ENCODE measurements around the gene PHIP.
"Not testable (repeated sequence)": the region's sequence is repeated elsewhere in the genome, so short reads cannot be mapped to it uniquely, and the experiment has no call there.

PHIP gene

DNA sequence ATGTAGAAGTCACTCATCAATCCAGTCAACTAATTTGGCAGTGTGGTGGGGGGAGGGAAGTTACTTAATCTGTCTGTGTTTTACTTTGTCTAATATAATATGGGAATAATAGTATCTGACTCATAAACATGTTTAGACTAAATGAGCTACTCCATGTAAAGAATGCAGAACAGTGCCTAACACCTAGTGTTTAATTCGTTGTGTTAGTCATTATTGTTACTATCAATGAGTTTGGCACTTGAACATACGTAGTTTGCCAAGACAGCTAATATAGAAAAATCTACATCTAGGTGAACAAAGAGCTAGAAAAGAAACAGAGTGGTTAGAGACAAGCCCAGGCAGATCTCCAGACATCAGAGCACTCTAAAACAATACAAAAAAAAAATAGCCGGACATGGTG lies 161.6 kb downstream of the PHIP start:
- no peak for TF ChIP-seq CTCF (conservative IDR thresholded peaks at IDR 0.05; ENCODE audit: low read length)
- DNase-seq (ENCODE audit: low read depth), result no peak
- no peak overlapping the region for H3K4me3 ChIP-seq (ENCODE audit: low read length)

- DNase-seq (ENCODE audit: low read depth), result peak; percentile 19
- peak overlapping the region; percentile 64 for H3K4me3 ChIP-seq (ENCODE audit: low read length)
- TF ChIP-seq CTCF (conservative IDR thresholded peaks at IDR 0.05; ENCODE audit: low read length), result no peak
Measured at GRCh38 chr6:78911218-78911940, 166.7 kb downstream of the PHIP start.

GRCh38 chr6:78910591-78911171 lies 167.4 kb downstream of the PHIP start:
- no peak for TF ChIP-seq CTCF (conservative IDR thresholded peaks at IDR 0.05; ENCODE audit: low read length)
- DNase-seq (ENCODE audit: low read depth), result peak; percentile 12

DNA sequence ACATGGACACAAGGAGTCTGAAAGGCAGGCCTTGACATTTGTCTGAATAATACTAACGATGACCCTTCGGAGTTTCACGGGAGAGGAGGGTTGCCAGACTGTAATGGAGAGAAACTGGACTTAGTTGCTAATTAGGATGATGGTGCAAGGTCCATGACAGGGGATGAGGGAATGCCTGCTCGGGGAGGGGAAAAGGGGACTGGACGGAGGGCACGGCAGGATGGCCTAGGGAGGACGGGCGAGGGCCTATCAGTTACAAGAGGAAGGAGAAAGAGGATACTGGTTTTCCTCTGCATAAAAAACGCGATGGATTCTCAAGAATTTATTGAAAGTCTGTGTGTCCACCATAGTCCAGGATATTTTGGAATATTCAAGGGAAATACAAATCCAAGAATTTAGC lies 168.0 kb downstream of the PHIP start:
- DNase-seq (ENCODE audit: low read depth), result no peak
- no peak for TF ChIP-seq CTCF (conservative IDR thresholded peaks at IDR 0.05; ENCODE audit: low read length)
- peak overlapping the region; percentile 64; the same call in 1 of the 2 replicates for H3K4me3 ChIP-seq (ENCODE audit: low read length)

More at GRCh38 chr6:78910591-78911171, 167.4 kb downstream of the PHIP start:
- H3K4me3 ChIP-seq (ENCODE audit: low read length), result peak overlapping the region; percentile 64

- H3K4me3 ChIP-seq (ENCODE audit: low read length), result no peak overlapping the region
Measured at GRCh38 chr6:78909391-78909790, 168.7 kb downstream of the PHIP start.

GRCh38 chr6:78908621-78909020 lies 169.4 kb downstream of the PHIP start:
- H3K4me3 ChIP-seq (ENCODE audit: low read length), result no peak overlapping the region
- TF ChIP-seq CTCF (conservative IDR thresholded peaks at IDR 0.05; ENCODE audit: low read length), result no peak
- DNase-seq (ENCODE audit: low read depth), result no peak

More at GRCh38 chr6:78909391-78909790, 168.7 kb downstream of the PHIP start:
- peak; percentile 88 for DNase-seq (ENCODE audit: low read depth)
- no peak for TF ChIP-seq CTCF (conservative IDR thresholded peaks at IDR 0.05; ENCODE audit: low read length)

DNA sequence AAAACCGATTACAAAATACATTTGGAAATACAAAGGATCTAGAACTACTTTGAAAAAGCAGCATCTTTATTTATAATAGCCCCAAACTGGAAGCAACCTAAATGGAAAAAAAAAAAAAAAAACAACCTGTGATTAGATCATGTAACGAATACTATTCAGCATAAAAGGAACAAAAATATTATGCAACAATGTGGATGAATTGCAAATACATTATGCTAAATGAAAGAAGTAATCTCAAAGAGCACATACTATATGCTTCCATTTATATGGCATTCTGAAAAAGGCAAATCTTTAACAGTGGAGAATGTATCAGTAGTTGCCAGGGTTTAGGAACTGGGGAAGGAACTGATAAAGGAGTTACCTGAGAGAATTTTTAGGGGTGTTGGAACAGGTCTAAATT lies 181.8 kb downstream of the PHIP start:
- no peak for TF ChIP-seq CTCF (conservative IDR thresholded peaks at IDR 0.05; ENCODE audit: low read length)
- no peak for DNase-seq (ENCODE audit: low read depth)
- H3K4me3 ChIP-seq (ENCODE audit: low read length), result no peak overlapping the region

- not testable (repeated sequence) for DNase-seq (ENCODE audit: low read depth); H3K4me3 ChIP-seq (ENCODE audit: low read length)
Measured at GRCh38 chr6:78889901-78890300, 188.2 kb downstream of the PHIP start.

All from AG10803 (cell line).